ENCODE measurements around the gene NIM1K.
"Not testable (repeated sequence)": the region's sequence is repeated elsewhere in the genome, so short reads cannot be mapped to it uniquely, and the experiment has no call there.

Gene NIM1K

GRCh38 chr5:43190755-43191603, 1.0 kb upstream of the NIM1K start:
- DNase-seq (ENCODE audit: low read depth): no peak

- DNase-seq (ENCODE audit: low read depth): no peak
Observed at GRCh38 chr5:43192558-43193180, 644 bp downstream of the NIM1K start.

GRCh38 chr5:43193181-43193893, 1.3 kb downstream of the NIM1K start:
- DNase-seq (ENCODE audit: low read depth): peak; percentile 89

- no peak for DNase-seq (ENCODE audit: low read depth)
Observed at GRCh38 chr5:43193894-43194265, 1.9 kb downstream of the NIM1K start.

GRCh38 chr5:43195670-43196265, 3.7 kb downstream of the NIM1K start:
- no peak for DNase-seq (ENCODE audit: low read depth)

GRCh38 chr5:43197535-43197934, 5.5 kb downstream of the NIM1K start:
- no peak for DNase-seq (ENCODE audit: low read depth)

- not testable (repeated sequence) for DNase-seq (ENCODE audit: low read depth)
Observed at GRCh38 chr5:43201442-43201841, 9.4 kb downstream of the NIM1K start.

- DNase-seq (ENCODE audit: low read depth): no peak
Observed at GRCh38 chr5:43202380-43202779, 10.4 kb downstream of the NIM1K start.

- no peak for DNase-seq (ENCODE audit: low read depth)
Observed at GRCh38 chr5:43203373-43203772, 11.3 kb downstream of the NIM1K start.

- DNase-seq (ENCODE audit: low read depth): no peak
Observed at GRCh38 chr5:43204958-43205357, 12.9 kb downstream of the NIM1K start.

GRCh38 chr5:43207601-43208000, 15.6 kb downstream of the NIM1K start:
- no peak for DNase-seq (ENCODE audit: low read depth)

GRCh38 chr5:43208658-43209057, 16.6 kb downstream of the NIM1K start:
- no peak for DNase-seq (ENCODE audit: low read depth)

GRCh38 chr5:43209060-43209459, 17.0 kb downstream of the NIM1K start:
- DNase-seq (ENCODE audit: low read depth): no peak

- no peak for DNase-seq (ENCODE audit: low read depth)
Observed at GRCh38 chr5:43209833-43210232, 17.8 kb downstream of the NIM1K start.

GRCh38 chr5:43210570-43210969, 18.5 kb downstream of the NIM1K start:
- no peak for DNase-seq (ENCODE audit: low read depth)

GRCh38 chr5:43213951-43214350, 21.9 kb downstream of the NIM1K start:
- DNase-seq (ENCODE audit: low read depth): no peak

- DNase-seq (ENCODE audit: low read depth): no peak
Observed at GRCh38 chr5:43215073-43215631, 23.1 kb downstream of the NIM1K start.

- DNase-seq (ENCODE audit: low read depth): no peak
Observed at GRCh38 chr5:43216941-43217340, 24.9 kb downstream of the NIM1K start.

- DNase-seq (ENCODE audit: low read depth): no peak
Observed at GRCh38 chr5:43219120-43219519, 27.1 kb downstream of the NIM1K start.

- DNase-seq (ENCODE audit: low read depth): no peak
Observed at GRCh38 chr5:43221502-43221901, 29.5 kb downstream of the NIM1K start.

- no peak for DNase-seq (ENCODE audit: low read depth)
Observed at GRCh38 chr5:43225649-43226245, 33.7 kb downstream of the NIM1K start.

GRCh38 chr5:43227655-43228054, 35.6 kb downstream of the NIM1K start:
- no peak for DNase-seq (ENCODE audit: low read depth)

All from GM04503 (cell line).